ENCODE measurements around the gene HPSE.

Gene HPSE

DNA sequence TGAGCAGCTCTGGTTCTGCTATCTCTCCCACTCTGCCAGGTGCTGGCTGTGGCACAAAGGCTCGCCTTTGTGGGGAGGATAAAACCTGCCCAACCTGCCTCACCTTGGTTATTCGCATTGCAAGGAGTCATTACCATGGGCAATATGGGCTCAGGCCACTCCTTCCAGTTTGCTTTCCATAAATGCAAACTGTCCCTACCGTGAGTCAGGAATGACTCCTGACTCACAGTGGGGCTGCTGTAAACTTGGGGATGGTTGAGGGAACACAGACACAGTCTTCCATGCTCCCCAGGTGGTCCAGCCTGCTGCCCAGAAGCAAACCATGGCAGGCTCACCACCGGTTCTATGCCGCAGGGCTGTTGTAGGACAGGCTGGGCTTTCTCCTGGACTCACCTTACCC lies 86.2 kb downstream of the HPSE start:
- no peak for DNase-seq
- Histone ChIP-seq H3K9me3 (ENCODE audit: severe bottlenecking) (no peaks in the 10 kb centered on the region), H3K27ac (no peak overlapping the region), H3K27me3 (ENCODE audit: insufficient read depth, low read depth, severe bottlenecking) (no peaks in the 10 kb centered on the region), H3K4me3 (ENCODE audit: low read depth, low read length) (no peak overlapping the region), H3K36me3 (no peaks in the 10 kb centered on the region)
- TF ChIP-seq CTCF (IDR thresholded peaks at IDR 0.05; ENCODE audit: low read depth, low read length) = no peak

- Histone ChIP-seq H3K36me3 (no peaks in the 10 kb centered on the region), H3K4me3 (ENCODE audit: low read depth, low read length) (no peak overlapping the region), H3K9me3 (ENCODE audit: severe bottlenecking) (no peaks in the 10 kb centered on the region), H3K27ac (no peak overlapping the region), H3K27me3 (ENCODE audit: insufficient read depth, low read depth, severe bottlenecking) (no peaks in the 10 kb centered on the region)
- no peak for TF ChIP-seq CTCF (IDR thresholded peaks at IDR 0.05; ENCODE audit: low read depth, low read length)
- no peak for DNase-seq
These were observed 87.0 kb downstream of the HPSE start for GRCh38 chr4:83247415-83248357.
